Hepatocyte (in vitro differentiated cells): ENCODE results near the gene MAPRE2.

Experiments
- CTCF ChIP-seq: fragments of 200-600 bp; sonication (generic); IDR thresholded peaks from 2 replicates; pipeline ENCODE4 v1.5.1; 2016; ENCODE audit warnings: antibody characterized with exemption, mild to moderate bottlenecking; ENCODE audit not compliant: poor library complexity
- EZH2 ChIP-seq: fragments of 200-600 bp; sonication (generic); IDR thresholded peaks from 2 replicates; pipeline ENCODE4 v1.6.1; 2016; ENCODE audit warnings: antibody characterized with exemption, mild to moderate bottlenecking, borderline replicate concordance

DNA sequence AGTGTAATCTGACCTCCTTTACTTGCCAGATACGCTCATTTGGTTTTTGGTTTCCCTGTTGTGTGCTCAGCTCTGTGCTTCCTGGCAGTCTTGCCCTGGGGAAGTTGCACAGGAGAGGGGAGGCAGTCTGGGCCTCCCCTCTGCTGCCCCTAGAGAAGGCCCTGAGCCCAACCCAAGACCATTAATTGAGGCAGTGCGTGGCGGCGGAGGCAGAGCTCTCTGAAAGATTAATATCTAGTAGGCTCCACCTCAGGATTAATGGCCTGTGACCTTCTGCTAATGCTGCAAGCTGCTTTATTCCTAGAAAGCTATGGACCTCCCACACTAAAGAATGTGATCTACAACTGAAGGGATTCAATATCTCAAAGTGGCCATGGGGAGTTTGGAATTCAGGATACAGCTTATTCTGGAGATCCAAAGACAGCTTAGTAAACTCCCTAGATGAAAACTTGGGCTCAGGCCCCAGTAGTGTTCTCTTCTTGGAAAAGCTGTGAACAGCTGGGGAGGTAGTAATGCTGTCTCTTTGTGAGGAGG, 41.4 kb upstream of the MAPRE2 start:
- TF ChIP-seq EZH2 (no peak), CTCF (no peak)
